Heart left ventricle (tissue), 16 donors: Measurements from ENCODE around the gene LSM4. TPM values are rescaled to one million over a fixed set of nuclear protein-coding genes. Genes with fewer than 3 reads are reported as not detected.

Experiments used
- ATAC-seq, 4 donors: fragments of 200-7000 bp; cut with Tn5 transposase; one replicate each; pipeline ENCODE4 v1.9.1; 2020 to 2022; ENCODE audit warnings: moderate library complexity in 4 of 4, mild to moderate bottlenecking in 3 of 4, moderate number of reproducible peaks in 1 of 4
- DNase-seq, 5 donors: peaks; one replicate each; pipeline ENCODE4 v3.0.0-alpha.2; 2020
- H3K27ac ChIP-seq, 12 donors: fragments of 200-600 bp; sonication (generic) in 4 of 12; one replicate each; pipeline versions ENCODE4 v1.5.0 to v1.8.0; 2016 to 2022; ENCODE audit warnings: mild to moderate bottlenecking in 2 of 12
- H3K27me3 ChIP-seq, 9 donors: fragments of 200-600 bp; sonication (generic) in 2 of 9; one replicate each; pipeline versions ENCODE4 v1.5.1 to v1.8.0; 2016 to 2022; ENCODE audit warnings: mild to moderate bottlenecking in 3 of 9
- H3K36me3 ChIP-seq, 9 donors: fragments of 200-600 bp; sonication (generic) in 2 of 9; one replicate each; pipeline versions ENCODE4 v1.5.0 to v1.8.0; 2018 to 2022; ENCODE audit warnings: mild to moderate bottlenecking in 2 of 9
- H3K4me1 ChIP-seq, 12 donors: fragments of 200-600 bp; sonication (generic) in 4 of 12; one replicate each; pipeline versions ENCODE4 v1.5.0 to v1.8.0; 2016 to 2022; ENCODE audit warnings: mild to moderate bottlenecking in 3 of 12
- H3K4me3 ChIP-seq, 12 donors: fragments of 200-600 bp; sonication (generic) in 4 of 12; one replicate each; pipeline versions ENCODE4 v1.5.0 to v1.8.0; 2017 to 2022; ENCODE audit warnings: mild to moderate bottlenecking in 9 of 12, moderate library complexity in 4 of 12
- H3K9me3 ChIP-seq, 12 donors: fragments of 200-600 bp; sonication (generic) in 4 of 12; one replicate each; pipeline versions ENCODE4 v1.5.0 to v1.8.0; 2016 to 2022; ENCODE audit warnings: mild to moderate bottlenecking in 1 of 12
- CTCF ChIP-seq, 12 donors: fragments of 200-600 bp; sonication (generic) in 4 of 12; IDR thresholded peaks; one replicate each; pipeline versions ENCODE4 v1.5.0 to v1.8.0; 2018 to 2022; ENCODE audit warnings: antibody characterized with exemption in 12 of 12, mild to moderate bottlenecking in 5 of 12
- POLR2A ChIP-seq, 2 donors: fragments of 450-650 bp; IDR thresholded peaks; one replicate each; pipeline ENCODE4 v1.6.1; 2017; ENCODE audit warnings: antibody characterized with exemption in 2 of 2, mild to moderate bottlenecking in 2 of 2, moderate library complexity in 2 of 2
- WGBS, 4 donors: extraction: QIAGEN DNeasy Blood & Tissue Kit in 2 of 4; methylation state at CpG; one replicate each; pipeline versions ENCODE4 v1.1.5 to v1.1.7; 2013 to 2018; 5-methylcytosine and 5-hydroxymethylcytosine counted together
- intact Hi-C, 10 donors: fragments of 100-400 bp; cut with DNase I; formaldehyde crosslinking; loops; one replicate each; pipeline versions ENCODE4 v1.11.1 to v1.14.2; 2022
- microRNA-seq, 4 donors: library from miRNA; unstranded; fragments of <30 nt; microRNA quantifications; one replicate each; pipeline versions ENCODE4 to v1.2.0, GENCODE V29; 2017 to 2020
- polyA plus RNA-seq, 2 donors: library from polyadenylated mRNA; stranded (reverse); fragments of 200-250 nt; gene quantifications; one replicate each; pipeline ENCODE4 v1.2.3, GENCODE V29; 2013
- total RNA-seq, 9 donors: library from RNA; depleted of rRNA in 2 of 9; stranded (reverse); fragments of >200 nt in 2 of 9; fragmentation: NEBNext Ultra II Directional in 3 of 9; extraction: Animal tissue kit (Norgen Biotek cat#: 25700) in 3 of 9; gene quantifications; one replicate each; pipeline versions ENCODE4 v1.1.0 to v1.2.4, GENCODE V29; 2016 to 2023
- donor health status: ischemic (EF 13 %, LVEDD 7.1; RV severe dilation, severe dysfunction).
- donor health status: healthy with polysubstance abuse.
- donor health status: DM: no; HTN: yes; CAD: no.
- donor health status: DM: no; HTN: no; CAD: no.
- donor health status: ischemic (EF 25% LVEDD 6.9; RV normal size, moderate dysfunction).
- donor health status: ischemic (EF 25% LVEDD 5.7; RV mildly dilated, moderate dysfunction).
- donor health status: healthy.
- donor health status: DM: yes; HTN: yes; CAD: no.
- donor health status: ischemic (EF 35%, LVEDD 5.7; RV mildly dilated, moderate dysfunction).
- donor health status: nonischemic (EF 11% LVEDD 7.7; RV severe dilation, severe dysfunction).
- donor health status: DM: yes; HTN: yes; CAD: no.
- donor health status: PGD.
- donor health status: ischemic (EF 29% LVEDD 5.4; RV normal size, mild dysfunction).
- donor health status: nonischemic (EF 23%, LVEDD 6.1; RV moderate dilation, normal function).

Gene LSM4
- total and polyA plus RNA-seq, 11 donors: 65.8 to 171 (median 104) TPM

DNA sequence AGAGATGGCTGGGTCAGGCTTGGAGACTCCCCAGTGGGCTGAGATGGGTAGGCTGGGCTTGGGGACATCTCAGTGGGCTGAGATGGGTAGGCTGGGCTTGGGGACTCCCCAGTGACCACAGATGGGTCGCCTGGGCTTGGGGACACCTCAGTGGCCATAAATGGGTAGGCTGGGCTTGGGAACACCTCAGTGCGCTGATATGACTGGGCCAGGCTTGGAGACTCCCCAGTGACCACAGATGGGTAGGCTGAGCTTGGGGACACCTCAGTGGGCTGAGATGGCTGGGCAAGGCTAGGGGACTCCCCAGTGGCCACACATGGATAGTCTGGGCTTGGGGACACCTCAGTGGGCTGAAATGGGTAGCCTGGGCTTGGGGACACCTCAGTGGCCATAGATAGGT is 61.4 kb downstream of the LSM4 start:
- no peak for DNase-seq
- intact Hi-C loops: loop anchor here in 1 of 10 donors (5.0 kb wide), 1 partner anchor 141 kb away; no protein-coding TSS in a partner anchor
- no peak for ATAC-seq
- H3K4me1 ChIP-seq: no peaks in the 10 kb centered on the region
- no peaks in the 10 kb centered on the region for H3K9me3 ChIP-seq
- no peak for TF ChIP-seq POLR2A (IDR thresholded peaks at IDR 0.05)
- no peak overlapping the region for H3K4me3 ChIP-seq
- 78 to 95% (median 86%) methylated on average over 1 to 2 of the region's 2 CpGs for WGBS, 4 donors
- H3K36me3 ChIP-seq: peaks cover 0 to 36% (median 18%) of the 10 kb centered on the region in 9 donors
- no peak overlapping the region for H3K27ac ChIP-seq
- H3K27me3 ChIP-seq: no peaks in the 10 kb centered on the region

- no peaks in the 10 kb centered on the region for H3K4me1 ChIP-seq
- 90 to 97% (median 93%) methylated on average over 3 to 4 of the region's 4 CpGs for WGBS, 4 donors
Observed at GRCh38 chr19:18259893-18260292, 63.0 kb downstream of the LSM4 start.

GRCh38 chr19:18257503-18258470 is 65.1 kb downstream of the LSM4 start:
- H3K27me3 ChIP-seq: peaks cover 0 to 12% (median 4%) of the 10 kb centered on the region in 9 donors
- intact Hi-C loops: loop anchor here in 1 of 10 donors (10.0 kb wide), 1 partner anchor 147 kb away; no protein-coding TSS in a partner anchor
- H3K27ac ChIP-seq: no peak overlapping the region
- WGBS, 4 donors: 81 to 93% (median 90%) methylated on average over 13 to 55 of the region's 55 CpGs
- TF ChIP-seq POLR2A (IDR thresholded peaks at IDR 0.05) (no peak), CTCF (IDR thresholded peaks at IDR 0.05) (no peak)
- H3K9me3 ChIP-seq: no peaks in the 10 kb centered on the region
- H3K4me1 ChIP-seq: peaks cover 0 to 10% (median 0%) of the 10 kb centered on the region in 12 donors
- no peak for ATAC-seq
- DNase-seq: no peak
- no peak overlapping the region for H3K4me3 ChIP-seq
- peaks cover 0 to 6% (median 0%) of the 10 kb centered on the region in 9 donors for H3K36me3 ChIP-seq

More at GRCh38 chr19:18259893-18260292, 63.0 kb downstream of the LSM4 start:
- Histone ChIP-seq H3K9me3 (no peaks in the 10 kb centered on the region), H3K4me3 (no peak overlapping the region), H3K36me3 (peaks cover 0 to 21% (median 4%) of the 10 kb centered on the region in 9 donors), H3K27ac (no peak overlapping the region), H3K27me3 (peaks cover 0 to 10% (median 0%) of the 10 kb centered on the region in 9 donors)
- intact Hi-C loops: loop anchor here in 2 of 10 donors (5.0 to 10.0 kb wide), 2 partner anchors 142 to 145 kb away; no protein-coding TSS in a partner anchor
- DNase-seq (no peak), ATAC-seq (no peak)
- TF ChIP-seq POLR2A (IDR thresholded peaks at IDR 0.05) (no peak), CTCF (IDR thresholded peaks at IDR 0.05) (no peak)

Small RNAs within 50 kb of the gene (microRNA-seq; reads per million reads assigned to microRNA genes)
- 2.2 to 3.7 (median 3.0) reads per million in 4 donors for gene MIR3188

Other genes starting within 250 kb of the LSM4 start
- 1 to 10 TPM in 2 of 9 donors, under 1 TPM in 5, not detected in 2; 0.40 to 8.1 (median 0.66) TPM for gene IL12RB1, start 236.1 kb downstream of the LSM4 start, total RNA-seq
- under 1 TPM; 0.19 to 0.35 TPM for gene IL12RB1, start 236.1 kb downstream of the LSM4 start, polyA plus RNA-seq
- gene MAST3, start 225.3 kb downstream of the LSM4 start, total RNA-seq: 1 to 10 TPM; 2.8 to 9.8 (median 5.2) TPM
- gene MAST3, start 225.3 kb downstream of the LSM4 start, polyA plus RNA-seq: 1 to 10 TPM; 1.5 to 2.9 TPM
- 10 to 100 TPM; 17.9 to 28.6 (median 24.6) TPM for gene PIK3R2, start 169.9 kb downstream of the LSM4 start, total RNA-seq
- gene PIK3R2, start 169.9 kb downstream of the LSM4 start, polyA plus RNA-seq: 1 to 10 TPM; 4.0 to 7.1 TPM
- gene IFI30, start 149.3 kb downstream of the LSM4 start, total RNA-seq: 100 to 1,000 TPM in 2 of 9 donors, 10 to 100 TPM in 4, 1 to 10 TPM in 3; 9.0 to 455 (median 15.2) TPM
- 10 to 100 TPM in 1 of 2 donors, 1 to 10 TPM in 1; 8.9 to 27.1 TPM for gene IFI30, start 149.3 kb downstream of the LSM4 start, polyA plus RNA-seq
- 10 to 100 TPM; 10.6 to 37.4 (median 14.8) TPM for gene MPV17L2, start 129.9 kb downstream of the LSM4 start, total RNA-seq
- gene MPV17L2, start 129.9 kb downstream of the LSM4 start, polyA plus RNA-seq: 10 to 100 TPM; 24.7 to 59.3 TPM
- 10 to 100 TPM in 8 of 9 donors, 1 to 10 TPM in 1; 6.9 to 39.2 (median 31.5) TPM for gene RAB3A, start 119.0 kb downstream of the LSM4 start, total RNA-seq
- 10 to 100 TPM; 17.2 to 20.1 TPM for gene RAB3A, start 119.0 kb downstream of the LSM4 start, polyA plus RNA-seq
- gene PDE4C, start 96.6 kb downstream of the LSM4 start, total RNA-seq: 1 to 10 TPM in 5 of 9 donors, under 1 TPM in 3, not detected in 1; 0.16 to 3.6 (median 1.1) TPM
- 1 to 10 TPM in 1 of 2 donors, under 1 TPM in 1; 0.82 to 4.6 TPM for gene PDE4C, start 96.6 kb downstream of the LSM4 start, polyA plus RNA-seq
- 1 to 10 TPM in 4 of 9 donors, under 1 TPM in 5; 0.24 to 2.4 (median 0.75) TPM for gene IQCN, start 48.6 kb downstream of the LSM4 start, total RNA-seq
- 1 to 10 TPM in 1 of 2 donors, under 1 TPM in 1; 0.28 to 2.8 TPM for gene IQCN, start 48.6 kb downstream of the LSM4 start, polyA plus RNA-seq
- gene JUND, start 41.5 kb downstream of the LSM4 start, total RNA-seq: 100 to 1,000 TPM in 7 of 9 donors, 10 to 100 TPM in 2; 80.2 to 352 (median 137) TPM
- gene JUND, start 41.5 kb downstream of the LSM4 start, polyA plus RNA-seq: 100 to 1,000 TPM; 114 to 236 TPM
- gene PGPEP1, start 17.5 kb upstream of the LSM4 start, total RNA-seq: 10 to 100 TPM; 22.5 to 58.6 (median 44.6) TPM
- 10 to 100 TPM; 26.7 to 31.8 TPM for gene PGPEP1, start 17.5 kb upstream of the LSM4 start, polyA plus RNA-seq
- gene GDF15, start 63.1 kb upstream of the LSM4 start, total RNA-seq: 1 to 10 TPM in 4 of 9 donors, under 1 TPM in 5; 0.69 to 5.7 (median 0.99) TPM
- under 1 TPM; 0.33 to 0.50 TPM for gene GDF15, start 63.1 kb upstream of the LSM4 start, polyA plus RNA-seq
- 10 to 100 TPM in 2 of 9 donors, 1 to 10 TPM in 6, under 1 TPM in 1; 0.83 to 33.0 (median 3.1) TPM for gene LRRC25, start 74.5 kb upstream of the LSM4 start, total RNA-seq
- 1 to 10 TPM in 1 of 2 donors, under 1 TPM in 1; 0.88 to 2.8 TPM for gene LRRC25, start 74.5 kb upstream of the LSM4 start, polyA plus RNA-seq
- 10 to 100 TPM; 23.5 to 89.8 (median 29.4) TPM for gene SSBP4, start 96.3 kb upstream of the LSM4 start, total RNA-seq
- gene SSBP4, start 96.3 kb upstream of the LSM4 start, polyA plus RNA-seq: 10 to 100 TPM; 29.1 to 37.3 TPM
- gene ISYNA1, start 115.1 kb upstream of the LSM4 start, total RNA-seq: 10 to 100 TPM; 17.6 to 60.6 (median 24.0) TPM
- gene ISYNA1, start 115.1 kb upstream of the LSM4 start, polyA plus RNA-seq: 10 to 100 TPM; 14.0 to 52.6 TPM
- 10 to 100 TPM in 4 of 9 donors, 1 to 10 TPM in 5; 5.9 to 17.8 (median 9.1) TPM for gene ELL, start 199.0 kb upstream of the LSM4 start, total RNA-seq
- gene ELL, start 199.0 kb upstream of the LSM4 start, polyA plus RNA-seq: 1 to 10 TPM; 6.2 to 7.3 TPM
- gene FKBP8, start 220.5 kb upstream of the LSM4 start, total RNA-seq: 100 to 1,000 TPM; 136 to 353 (median 157) TPM
- gene FKBP8, start 220.5 kb upstream of the LSM4 start, polyA plus RNA-seq: 100 to 1,000 TPM; 142 to 270 TPM
- 100 to 1,000 TPM in 1 of 9 donors, 10 to 100 TPM in 8; 36.1 to 116 (median 46.7) TPM for gene KXD1, start 234.8 kb upstream of the LSM4 start, total RNA-seq
- 100 to 1,000 TPM in 1 of 2 donors, 10 to 100 TPM in 1; 36.9 to 106 TPM for gene KXD1, start 234.8 kb upstream of the LSM4 start, polyA plus RNA-seq
- gene UBA52, start 248.8 kb upstream of the LSM4 start, total RNA-seq: 100 to 1,000 TPM; 336 to 944 (median 761) TPM
- 100 to 1,000 TPM; 675 to 716 TPM for gene UBA52, start 248.8 kb upstream of the LSM4 start, polyA plus RNA-seq